Measurements from ENCODE around the gene GZMB.
A peak's percentile ranks its signal among the peaks of the same experiment; 100 is the strongest.
"Not testable (repeated sequence)": the region's sequence is repeated elsewhere in the genome, so short reads cannot be mapped to it uniquely, and the experiment has no call there.

GZMB gene

GRCh38 chr14:24634158-24634557 is at the start of gene GZMB:
TSS of gene GZMB (minus strand) at chr14:24634190. CDS start at chr14:24634160, 30 bp downstream.
- DNase-seq = peak; percentile 40

GRCh38 chr14:24681056-24681455 is 47.1 kb upstream of the GZMB start:
- no peak for DNase-seq

GRCh38 chr14:24680516-24680915 is 46.5 kb upstream of the GZMB start:
- no peak for DNase-seq

GRCh38 chr14:24679248-24679961 is 45.4 kb upstream of the GZMB start:
- DNase-seq = no peak

- DNase-seq = peak; percentile 86
Observed at GRCh38 chr14:24678801-24679247, 44.8 kb upstream of the GZMB start.

GRCh38 chr14:24677956-24678355 is 44.0 kb upstream of the GZMB start:
- no peak for DNase-seq

GRCh38 chr14:24674204-24674970 is 40.4 kb upstream of the GZMB start:
- DNase-seq = peak; percentile 53

GRCh38 chr14:24673534-24674203 is 39.7 kb upstream of the GZMB start:
- peak; percentile 75 for DNase-seq

- no peak for DNase-seq
Observed at GRCh38 chr14:24673059-24673458, 39.1 kb upstream of the GZMB start.

GRCh38 chr14:24670594-24670993 is 36.6 kb upstream of the GZMB start:
- DNase-seq = no peak

GRCh38 chr14:24669651-24670050 is 35.7 kb upstream of the GZMB start:
- DNase-seq = no peak

- no peak for DNase-seq
Observed at GRCh38 chr14:24665440-24665991, 31.5 kb upstream of the GZMB start.

- DNase-seq = no peak
Observed at GRCh38 chr14:24664366-24664765, 30.4 kb upstream of the GZMB start.

- no peak for DNase-seq
Observed at GRCh38 chr14:24662753-24663152, 28.8 kb upstream of the GZMB start.

- no peak for DNase-seq
Observed at GRCh38 chr14:24659916-24660570, 26.1 kb upstream of the GZMB start.

- not testable (repeated sequence) for DNase-seq
Observed at GRCh38 chr14:24648361-24648760, 14.4 kb upstream of the GZMB start.

GRCh38 chr14:24639905-24640304 is 5.9 kb upstream of the GZMB start:
- no peak for DNase-seq

- no peak for DNase-seq
Observed at GRCh38 chr14:24639270-24639669, 5.3 kb upstream of the GZMB start.

- no peak for DNase-seq
Observed at GRCh38 chr14:24633353-24633752, 637 bp downstream of the GZMB start.

GRCh38 chr14:24632761-24633160 is 1.2 kb downstream of the GZMB start:
- no peak for DNase-seq

GRCh38 chr14:24632336-24632735 is 1.7 kb downstream of the GZMB start:
- no peak for DNase-seq

- DNase-seq = no peak
Observed at GRCh38 chr14:24631749-24632335, 2.1 kb downstream of the GZMB start.
